Nucleus accumbens (tissue), 56 donors: ENCODE measurements around the gene NR2C2.
"Not testable (repeated sequence)": the region's sequence is repeated elsewhere in the genome, so short reads cannot be mapped to it uniquely, and the experiment has no call there.

ENCODE experiments used
- DNase-seq, 56 donors: peaks; one replicate each; lab custom pipeline; 2025; lab: John Stamatoyannopoulos, UW

NR2C2 gene

DNA sequence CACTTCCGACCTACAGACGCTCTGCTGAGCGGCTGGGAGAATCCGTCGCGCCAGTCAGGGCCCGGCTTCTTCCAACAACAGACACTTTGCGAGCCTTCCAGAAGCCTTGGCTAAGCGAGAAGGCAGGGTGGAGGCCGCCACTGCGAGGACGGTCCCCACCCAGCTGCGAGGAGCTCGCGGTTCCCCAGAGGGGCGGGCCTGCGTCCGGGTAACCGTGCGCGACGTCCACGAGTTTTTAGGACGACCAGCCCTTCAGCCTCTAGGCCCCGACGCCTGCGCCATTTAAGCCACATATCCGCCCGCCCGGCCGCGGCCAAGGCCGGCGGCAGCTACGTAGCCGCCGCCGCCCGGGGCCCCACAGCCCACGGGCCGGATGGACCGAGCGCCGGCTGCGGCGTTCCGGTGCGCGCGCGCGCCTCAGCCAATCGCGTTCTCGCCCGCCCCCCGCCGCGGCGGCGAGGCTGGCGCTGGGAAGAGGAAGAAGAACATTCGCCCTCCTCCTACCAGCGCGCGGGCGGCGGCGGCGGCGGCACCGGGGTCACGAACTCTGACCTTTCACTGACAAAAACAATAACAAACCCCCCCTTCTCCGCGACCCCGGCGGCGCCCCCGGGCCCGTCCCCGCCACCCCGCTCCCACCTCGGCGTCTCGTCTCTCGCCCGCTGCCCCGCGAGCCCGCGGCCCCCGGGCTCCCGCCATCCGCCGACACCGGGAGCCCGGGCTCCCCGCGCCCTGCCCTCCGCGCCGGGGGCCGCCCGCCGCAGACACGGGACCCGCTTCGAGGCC lies at the start of gene NR2C2:
Gene NR2C2, plus strand, starts transcription at position 484 of the 786 bp plus-strand sequence. CDS start 56,332 bp downstream, outside the sequence.
- DNase-seq: peak in 54 of 56 donors; percentile 42 to 90 (median 75)

DNA sequence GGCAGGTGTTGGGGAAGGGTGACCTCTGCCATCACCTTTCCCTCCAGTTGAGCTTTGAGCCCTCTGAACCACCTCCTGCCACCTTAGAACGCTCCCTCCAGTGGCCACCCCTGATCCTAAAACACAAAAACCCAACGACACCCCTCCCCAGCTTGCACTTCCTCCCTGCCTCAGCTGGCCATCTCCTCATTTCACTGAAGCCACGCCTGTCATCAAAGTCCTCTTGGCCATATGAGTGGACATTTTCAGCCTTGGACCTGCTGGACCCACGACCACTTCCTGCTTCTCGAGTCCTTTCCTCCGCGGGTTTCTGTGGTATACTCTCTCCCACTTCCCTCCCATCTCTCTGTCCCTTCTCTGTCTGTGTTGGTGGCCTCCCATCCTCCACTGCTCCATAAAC lies 48.5 kb upstream of the NR2C2 start:
- no peak for DNase-seq

DNA sequence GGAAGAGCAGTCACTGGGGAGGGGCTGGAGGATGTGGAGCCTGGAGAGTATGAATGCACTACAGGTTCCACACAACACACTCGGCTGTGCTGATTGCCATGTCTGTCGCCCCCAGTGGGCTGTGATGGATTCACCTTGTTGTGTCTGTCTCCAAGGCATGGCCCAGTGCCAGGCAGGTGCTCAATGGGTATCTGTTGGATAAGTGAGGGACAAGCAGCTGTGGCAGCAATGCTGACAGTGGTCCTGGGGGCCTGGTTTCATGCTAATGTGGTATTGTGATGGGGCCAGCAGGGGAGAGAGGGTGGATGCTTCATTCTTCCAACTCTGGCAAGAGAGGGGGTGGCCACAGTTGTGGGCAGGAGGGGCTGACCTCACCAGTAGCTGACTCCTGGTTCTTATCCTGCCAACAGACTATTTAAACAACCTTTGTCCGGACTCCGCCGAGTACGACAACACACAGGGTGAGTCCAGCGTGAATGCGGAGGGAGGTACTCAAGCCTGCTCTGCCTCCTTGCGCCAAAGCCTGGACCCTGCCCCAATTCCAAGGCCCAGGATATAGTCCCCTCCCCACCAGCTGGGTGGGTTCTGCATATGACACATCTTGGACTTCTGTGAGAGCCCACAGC lies 47.3 kb upstream of the NR2C2 start:
- no peak for DNase-seq

DNA sequence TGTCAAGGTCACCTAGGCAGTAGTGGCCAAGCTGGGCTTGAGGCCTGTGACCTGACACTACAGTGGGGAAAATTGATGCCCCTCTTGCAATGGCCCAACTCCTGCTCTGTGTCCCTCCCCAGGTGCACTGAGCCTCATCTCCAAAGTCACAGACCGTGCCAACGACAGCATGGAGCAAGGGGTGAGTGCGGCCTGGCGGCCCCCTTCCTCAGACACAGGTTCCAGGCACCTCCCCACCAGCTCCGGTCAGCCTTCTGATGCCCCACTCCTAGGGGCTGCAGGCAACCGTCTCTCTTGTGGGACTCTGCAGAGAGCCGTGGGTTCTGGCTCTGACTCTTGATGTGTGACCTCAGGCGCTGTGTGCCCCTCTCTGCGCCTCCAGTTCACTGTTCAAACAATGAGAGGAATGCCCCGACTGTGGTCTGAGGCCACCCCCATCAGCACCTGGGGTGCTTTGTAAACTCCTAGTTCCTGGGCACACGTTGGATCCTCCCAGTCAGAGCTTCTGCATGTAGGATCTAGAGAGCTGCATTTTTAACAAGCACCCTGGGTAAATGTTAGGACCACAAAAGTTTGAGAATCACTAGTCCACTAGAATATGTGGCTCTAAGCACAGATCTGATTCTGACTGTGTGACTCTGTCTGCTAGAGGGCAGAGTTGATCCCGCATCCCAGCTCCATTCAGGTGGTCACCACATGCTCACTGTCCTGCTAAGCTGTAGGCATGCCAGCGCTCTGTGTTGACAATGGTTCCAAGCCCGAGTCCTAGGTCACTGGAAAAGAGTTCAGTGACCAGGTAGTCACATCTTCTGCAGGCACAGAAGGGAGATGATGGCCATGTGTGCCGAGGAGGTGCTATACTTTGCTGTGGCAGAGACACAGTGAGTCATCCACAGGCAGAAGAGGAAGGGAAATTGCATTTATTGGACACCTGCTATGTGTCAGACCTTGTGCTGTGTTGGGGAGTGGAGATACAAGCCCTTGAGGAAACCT lies 46.2 kb upstream of the NR2C2 start:
- DNase-seq: no peak

DNA sequence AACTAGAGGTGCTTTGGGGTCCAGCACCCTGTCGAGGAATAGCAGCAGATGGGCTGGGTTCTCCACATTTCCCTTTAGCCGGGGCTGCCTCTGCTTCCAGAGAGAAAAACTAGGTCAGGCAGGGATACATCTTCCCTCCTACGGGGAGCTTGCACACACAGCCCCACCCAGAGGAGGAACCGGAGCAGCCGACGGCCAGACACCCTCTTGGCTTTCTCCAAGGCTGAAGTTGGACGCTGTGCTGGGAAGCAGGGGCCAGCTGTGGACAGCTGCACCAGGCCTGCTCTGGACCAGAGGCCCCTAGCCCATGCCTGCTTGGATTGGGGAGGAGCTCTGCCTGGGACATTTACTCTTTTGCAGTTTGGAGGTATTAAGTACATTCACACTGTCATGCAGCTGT lies 44.7 kb upstream of the NR2C2 start:
- DNase-seq: peak in 2 of 56 donors; percentile 2

DNA sequence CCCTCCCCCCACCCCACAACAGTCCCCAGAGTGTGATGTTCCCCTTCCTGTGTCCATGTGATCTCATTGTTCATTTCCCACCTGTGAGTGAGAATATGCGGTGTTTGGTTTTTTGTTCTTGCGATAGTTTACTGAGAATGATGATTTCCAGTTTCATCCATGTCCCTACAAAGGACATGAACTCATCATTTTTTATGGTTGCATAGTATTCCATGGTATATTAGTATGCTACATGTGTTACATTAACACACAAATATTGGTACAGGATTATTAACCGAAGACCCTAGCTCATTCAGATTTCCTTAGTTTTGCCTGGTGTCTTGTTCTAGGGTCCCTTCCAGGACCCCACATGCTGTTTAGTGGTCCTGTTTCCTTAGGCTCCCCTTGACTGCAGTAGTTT lies 43.9 kb upstream of the NR2C2 start:
- DNase-seq: not testable (repeated sequence)

DNA sequence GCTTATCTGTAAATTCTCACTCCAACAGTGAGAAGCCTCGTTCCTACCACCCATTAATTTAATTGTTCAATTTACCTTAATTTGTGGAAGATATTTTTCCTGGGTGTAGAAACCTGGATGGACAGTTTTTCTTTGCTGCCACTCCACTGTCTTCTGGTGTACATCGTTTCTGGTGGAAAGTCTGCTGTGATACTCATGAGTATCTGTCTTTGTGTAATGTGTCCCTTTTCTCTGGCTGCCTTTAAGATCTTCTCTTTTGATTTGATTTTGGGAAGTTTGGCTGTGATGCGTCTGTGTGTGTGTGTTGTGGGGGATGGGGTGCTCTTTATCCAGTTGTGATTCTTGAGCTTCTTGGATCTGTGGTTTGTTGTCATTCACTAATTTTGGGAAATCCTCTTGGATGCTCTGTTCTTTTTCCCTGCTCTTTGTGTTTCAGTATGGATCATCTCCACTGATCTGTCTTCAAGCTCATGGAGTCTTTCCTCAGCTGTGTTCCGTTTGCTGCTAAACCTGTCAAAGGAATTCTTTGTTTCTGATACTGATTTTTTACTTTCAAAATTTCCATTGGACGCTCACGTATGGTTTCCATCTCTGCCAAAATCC lies 42.2 kb upstream of the NR2C2 start:
- DNase-seq: no peak

DNA sequence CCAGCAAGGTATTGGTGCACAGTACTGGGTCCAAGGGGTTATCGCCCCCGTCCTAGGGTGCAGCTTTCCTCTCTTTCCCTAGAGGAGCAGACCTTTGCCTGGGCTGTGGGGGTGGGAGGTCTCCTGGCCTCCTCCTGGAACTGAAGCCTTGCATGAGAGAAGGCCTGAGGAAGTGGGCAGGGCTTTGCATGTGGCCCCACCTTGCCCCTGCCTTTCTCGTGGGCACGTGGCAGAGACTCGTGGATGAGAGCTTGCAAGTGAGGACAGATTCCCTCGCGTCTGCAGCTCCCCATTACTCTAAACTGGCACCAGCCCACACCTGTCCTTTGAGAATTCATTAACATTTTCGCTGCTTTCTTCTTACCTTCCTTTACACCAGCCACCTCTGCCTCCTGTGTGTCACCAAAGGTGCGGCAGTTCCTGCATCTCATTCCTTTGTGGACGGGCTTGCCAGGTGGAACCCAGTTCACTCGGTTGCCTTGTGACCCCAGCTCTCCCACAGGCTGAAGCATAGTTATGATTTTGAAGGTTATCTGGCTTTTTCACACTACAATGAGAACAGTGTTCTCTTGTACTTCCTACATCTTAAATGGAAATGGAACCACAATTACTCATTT lies 40.9 kb upstream of the NR2C2 start:
- DNase-seq: no peak

DNA sequence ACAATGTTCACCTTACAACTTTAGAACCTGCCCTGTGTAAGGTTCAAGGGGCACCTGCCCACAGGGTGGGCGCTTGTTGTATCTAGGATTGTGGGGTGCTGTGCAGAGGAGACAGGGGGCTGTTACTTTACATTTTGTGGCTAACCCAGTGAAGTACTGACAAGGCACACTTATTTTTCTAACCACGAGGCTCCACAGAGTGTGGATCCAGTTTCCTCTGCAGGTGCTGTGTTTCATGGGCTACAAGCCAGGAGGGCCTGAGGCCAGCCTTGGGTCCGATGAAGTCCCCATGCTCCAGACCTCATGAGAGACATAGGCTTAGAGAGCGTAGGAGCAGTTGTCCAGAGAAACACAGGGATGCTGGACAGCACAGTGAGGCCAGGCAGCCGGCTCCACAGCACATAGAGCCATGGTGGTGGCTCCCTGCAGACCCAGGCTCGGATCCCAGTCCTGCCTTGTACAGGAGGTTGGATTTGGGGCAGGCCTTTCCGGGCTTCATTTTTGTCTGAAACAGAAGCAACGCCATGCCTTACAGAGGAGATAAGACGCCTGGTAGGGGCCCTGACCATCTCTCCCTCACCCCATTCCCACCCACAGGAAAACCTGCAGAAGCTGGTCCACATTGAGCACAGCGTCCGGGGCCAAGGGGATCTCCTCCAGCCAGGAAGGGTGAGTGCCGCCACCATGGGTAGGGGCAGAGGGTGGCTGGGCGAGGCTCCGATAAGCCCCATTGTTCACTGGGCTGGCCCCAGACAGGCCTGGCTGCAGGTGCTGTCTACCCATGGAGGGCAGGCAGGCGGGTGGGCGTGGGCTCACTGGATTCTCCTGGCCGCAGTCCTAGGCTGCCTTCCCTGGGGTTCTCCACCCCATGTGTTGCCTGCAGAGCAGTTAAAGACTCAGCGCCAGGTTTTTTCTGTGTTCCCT lies 40.1 kb upstream of the NR2C2 start:
- no peak for DNase-seq

DNA sequence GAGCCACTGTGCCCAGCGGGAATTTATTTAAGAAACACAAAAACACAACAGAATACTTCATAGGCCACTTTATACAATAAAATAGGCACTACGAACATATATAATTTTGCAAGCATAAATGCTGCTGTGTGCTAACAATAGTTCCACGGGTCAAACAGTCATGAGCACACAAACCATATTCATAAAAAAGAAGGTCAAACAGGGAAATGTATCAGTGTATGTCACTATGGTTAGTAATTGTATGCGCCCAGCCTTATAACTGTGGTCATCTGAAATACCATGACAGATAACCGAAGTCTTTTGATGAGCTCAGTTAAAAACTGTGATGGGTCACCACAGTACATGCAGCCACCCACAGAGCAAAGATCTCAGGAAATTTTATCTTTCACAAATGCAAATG lies 38.1 kb upstream of the NR2C2 start:
- no peak for DNase-seq

DNA sequence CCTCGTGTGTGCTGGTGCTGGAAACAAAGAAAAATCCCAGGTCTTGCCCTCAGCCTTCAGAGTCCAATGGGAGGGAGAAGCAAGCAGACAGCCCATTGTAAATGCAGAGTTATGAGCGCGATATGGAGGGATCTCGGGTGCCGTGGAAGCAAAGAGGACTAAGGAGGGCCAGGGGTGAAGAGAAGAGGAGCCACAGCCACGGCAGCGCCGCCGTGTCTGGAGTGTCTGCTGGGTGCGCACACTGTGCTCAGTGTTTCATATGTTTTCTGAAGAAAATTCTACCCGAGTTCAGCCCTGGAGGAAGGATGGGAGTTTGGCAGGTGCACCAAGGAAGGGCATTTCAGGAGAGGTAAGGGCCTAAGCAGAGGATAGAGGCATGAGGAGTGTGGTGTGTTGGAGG lies 35.7 kb upstream of the NR2C2 start:
- DNase-seq: no peak

DNA sequence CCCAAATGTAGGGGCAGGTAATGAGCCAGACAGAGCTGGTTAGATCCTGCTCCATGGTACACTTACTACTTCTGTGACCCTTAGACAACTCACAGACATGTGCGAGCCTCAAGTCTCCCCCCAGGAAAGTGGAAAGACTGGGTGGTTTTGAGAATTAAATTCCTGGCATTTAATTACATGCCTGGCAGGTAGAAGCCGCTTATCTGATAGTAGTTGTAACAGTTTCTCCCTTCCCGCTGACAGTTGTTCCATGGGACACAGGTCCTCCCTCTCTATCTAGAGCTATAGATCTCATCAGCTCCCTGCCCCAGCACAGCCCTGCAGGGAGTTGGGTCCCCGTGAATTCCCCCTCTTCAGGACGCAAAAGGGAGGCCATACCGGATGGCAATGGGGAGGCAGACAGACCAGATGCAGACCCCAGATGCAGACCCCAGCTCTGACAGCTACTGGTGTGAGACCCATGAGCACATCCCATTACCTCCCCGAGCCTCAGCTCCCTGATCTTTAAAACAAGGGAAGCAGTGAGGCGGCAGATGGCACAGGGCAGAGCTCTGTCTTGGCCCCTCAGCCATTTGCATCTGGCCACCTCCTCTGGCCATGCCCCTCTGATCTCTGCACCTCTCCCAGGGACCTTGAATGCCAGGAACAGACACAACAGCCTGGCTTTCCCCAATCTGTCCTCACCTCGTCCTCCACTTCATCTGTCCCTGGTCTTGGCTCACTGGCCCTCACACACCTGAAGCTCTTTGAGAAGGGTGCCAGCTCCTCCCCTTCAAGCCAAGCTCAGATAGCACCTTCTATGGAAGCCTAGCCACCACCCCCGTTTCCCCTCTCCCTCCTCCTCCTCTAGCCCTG lies 34.1 kb upstream of the NR2C2 start:
- no peak for DNase-seq

DNA sequence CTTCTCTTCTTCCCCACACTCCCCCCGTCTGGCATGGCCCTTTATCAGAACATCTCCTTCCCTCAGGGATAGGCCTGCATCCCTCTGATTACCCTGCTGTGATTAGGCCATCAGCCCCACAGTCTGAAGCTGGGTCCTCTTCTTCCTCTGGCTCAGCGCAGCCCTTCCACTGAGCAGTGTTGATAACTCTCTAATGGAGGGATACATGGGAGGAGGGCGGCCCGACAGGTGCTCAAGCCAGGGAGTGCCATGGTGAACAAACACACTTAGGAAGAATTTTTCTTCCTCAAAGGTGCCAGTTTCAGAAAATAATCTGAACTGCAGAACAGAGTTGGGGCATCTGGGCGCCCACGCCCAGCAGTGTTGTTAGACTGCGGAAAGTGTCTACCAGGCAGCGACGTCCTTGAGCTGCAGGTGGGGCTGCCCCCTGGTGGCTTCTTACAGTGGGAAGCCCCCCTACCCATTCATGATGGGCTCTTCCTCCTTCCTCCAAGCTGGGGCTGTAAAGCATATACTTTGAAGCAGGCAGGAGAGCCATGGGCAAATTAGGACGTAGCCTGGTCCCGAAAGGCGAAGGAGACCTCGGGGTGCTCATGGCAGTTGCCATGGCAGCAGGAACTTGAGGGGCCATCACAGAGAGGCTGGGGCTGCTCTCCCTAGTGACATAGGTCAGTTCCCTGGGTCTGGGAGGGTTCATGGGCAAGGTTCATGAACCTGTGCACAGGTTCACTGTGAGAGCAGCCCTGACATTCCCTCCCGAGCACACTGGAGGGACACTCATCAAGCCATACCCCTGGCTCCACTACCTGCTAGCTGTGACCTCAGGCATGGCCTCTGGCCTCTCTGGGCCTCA lies 33.2 kb upstream of the NR2C2 start:
- DNase-seq: no peak

DNA sequence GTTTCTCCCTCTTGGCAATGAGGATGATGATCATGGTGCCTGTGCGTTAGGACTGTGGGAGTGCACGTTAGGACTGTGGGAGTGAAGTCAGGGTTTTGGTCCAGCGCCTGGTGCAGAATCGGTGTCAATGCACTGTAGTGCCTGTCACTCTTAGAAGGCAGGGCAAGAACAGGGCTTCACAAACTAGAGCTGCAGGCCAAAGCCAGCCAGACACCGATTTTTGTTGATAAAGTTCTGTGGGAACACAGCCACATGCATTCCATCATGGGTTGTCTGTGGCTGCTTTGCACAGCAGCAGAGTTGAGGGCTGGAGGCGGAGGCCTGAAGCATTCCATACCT lies 32.6 kb upstream of the NR2C2 start:
- no peak for DNase-seq

DNA sequence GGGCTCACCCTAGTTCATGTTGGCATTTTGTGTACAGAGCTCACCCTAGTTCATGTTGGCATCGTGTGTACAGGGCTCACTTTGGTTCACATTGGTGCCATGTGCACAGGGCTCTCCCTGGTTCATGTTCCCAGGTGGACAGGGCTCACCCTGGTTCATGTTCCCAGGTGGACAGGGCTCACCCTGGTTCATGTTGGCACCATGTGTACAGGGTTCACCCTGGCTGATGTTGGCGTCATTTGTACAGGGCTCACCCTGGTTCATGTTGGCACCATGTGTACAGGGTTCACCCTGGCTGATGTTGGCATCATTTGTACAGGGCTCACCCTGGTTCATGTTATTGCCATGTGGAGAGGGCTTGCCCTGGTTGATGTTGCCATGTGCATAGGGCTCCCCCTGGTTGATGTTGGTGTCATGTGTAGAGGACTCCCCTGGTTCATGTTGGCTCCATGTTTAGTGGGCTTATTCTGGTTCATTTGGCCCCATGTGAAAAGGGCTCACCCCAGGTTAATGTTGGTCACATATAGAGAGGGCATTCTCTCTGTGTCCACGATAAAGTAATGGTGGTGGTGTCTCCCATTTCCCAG lies 31.7 kb upstream of the NR2C2 start:
- no peak for DNase-seq

DNA sequence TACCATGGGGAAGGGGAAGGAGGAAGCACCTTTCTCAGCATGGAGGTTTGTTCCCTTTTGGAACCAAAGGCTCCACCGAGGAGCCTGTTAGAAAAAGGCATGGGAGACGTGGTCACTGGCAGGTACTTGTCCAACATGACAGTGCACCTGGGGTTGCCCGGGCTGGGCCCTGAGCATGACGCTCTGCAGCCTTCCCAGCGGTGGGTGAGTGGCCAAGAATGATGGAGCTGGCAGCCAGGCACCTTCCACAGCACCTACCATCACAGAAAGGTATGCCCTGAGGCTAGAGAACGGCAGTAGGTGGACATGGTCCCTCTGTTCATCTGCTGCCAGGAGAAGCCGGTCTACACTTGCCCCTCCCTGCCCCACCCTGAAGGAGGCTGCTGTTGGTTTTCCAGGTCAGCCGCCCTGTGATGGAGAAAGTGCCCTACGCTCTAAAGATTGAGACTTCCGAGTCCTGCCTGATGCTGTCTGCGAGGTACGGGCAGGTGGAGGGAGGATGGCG lies 29.0 kb upstream of the NR2C2 start:
- DNase-seq: no peak

DNA sequence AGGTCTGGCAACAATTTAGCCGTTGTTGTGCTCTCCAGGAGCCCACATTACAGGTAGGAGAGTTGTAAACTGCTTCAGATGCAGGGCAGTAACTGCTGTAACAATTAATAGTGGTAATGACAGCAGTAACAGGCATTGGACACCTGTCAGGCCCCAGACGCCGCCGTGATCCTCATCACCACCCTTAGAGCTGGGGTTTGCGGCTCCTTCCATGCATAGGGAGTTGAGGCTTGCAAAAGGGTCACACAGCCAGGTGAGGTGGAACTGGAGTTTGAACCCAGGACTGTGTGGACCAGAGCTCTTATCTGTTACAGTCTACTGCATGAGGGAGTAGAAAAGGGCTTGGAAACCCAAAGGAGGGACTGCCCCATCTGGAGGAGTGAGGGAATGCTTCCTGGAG lies 26.8 kb upstream of the NR2C2 start:
- DNase-seq: no peak
